GM12891 (cell line): ENCODE measurements around the gene RAPGEF4.

Source experiments
- PAX5 ChIP-seq: IDR thresholded peaks from 2 replicates; pipeline ENCODE4 v1.6.1; 2011; ENCODE audit warnings: low read length, moderate library complexity, mild to moderate bottlenecking; ENCODE audit not compliant: insufficient read depth, severe bottlenecking
- POLR2A ChIP-seq: IDR thresholded peaks from 2 replicates; pipeline ENCODE4 v1.6.1; 2011; ENCODE audit warnings: low read depth, low read length, control low read depth
- POLR2AphosphoS5 ChIP-seq: IDR thresholded peaks from 2 replicates; pipeline ENCODE4 v1.6.1; 2011; ENCODE audit warnings: low read depth, low read length, control low read depth
- POU2F2 ChIP-seq: IDR thresholded peaks from 2 replicates; pipeline ENCODE4 v1.6.1; 2011; ENCODE audit warnings: low read depth, mild to moderate bottlenecking, control low read depth, low read length, moderate library complexity
- SPI1 ChIP-seq: IDR thresholded peaks from 2 replicates; pipeline ENCODE4 v1.6.1; 2011; ENCODE audit warnings: low read depth, low read length, control low read depth
- TAF1 ChIP-seq: IDR thresholded peaks from 2 replicates; pipeline ENCODE4 v1.6.1; 2011; ENCODE audit warnings: low read depth, low read length, control low read depth

DNA sequence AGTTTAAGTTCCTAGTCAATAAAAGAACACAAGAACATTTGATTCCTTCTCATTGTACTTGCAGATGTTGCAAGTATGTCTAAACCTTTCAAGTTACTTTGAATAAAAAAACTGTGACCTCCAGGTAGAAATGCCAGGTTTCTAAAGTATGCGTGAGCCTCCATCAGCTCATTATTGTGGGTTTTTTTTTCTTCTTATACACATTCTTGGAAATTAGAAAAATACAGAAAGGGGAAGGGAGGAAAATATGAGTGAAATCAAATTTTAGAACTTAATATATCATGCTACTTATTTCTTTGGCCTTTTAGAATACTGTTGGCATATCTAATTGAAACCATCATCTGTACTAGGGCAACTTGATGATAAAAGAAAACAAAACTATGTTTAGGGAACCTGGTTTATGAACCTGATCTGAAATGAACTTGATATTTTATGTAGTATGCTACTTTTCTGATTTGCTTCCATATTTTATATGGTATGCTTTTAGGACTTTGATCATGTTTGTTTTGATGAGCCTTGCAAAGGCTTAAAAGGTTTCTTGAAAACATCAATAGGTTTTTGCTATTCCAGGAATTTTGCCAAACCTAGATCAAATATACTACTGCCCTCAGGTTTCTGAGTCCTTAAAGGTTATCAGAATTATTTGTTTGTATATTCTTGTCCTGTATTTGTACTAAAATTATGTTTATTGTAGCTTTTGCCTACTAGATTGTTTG is 209.3 kb downstream of the RAPGEF4 start:
- no peak for TF ChIP-seq POLR2A
- TF ChIP-seq TAF1, result no peak
- no peak for TF ChIP-seq POLR2AphosphoS5
- TF ChIP-seq SPI1, result no peak
- no peak for TF ChIP-seq PAX5
- no peak for TF ChIP-seq POU2F2
